CD4-positive, alpha-beta memory T cell (primary cell): ENCODE data around the gene AKAP6. TPM values are rescaled to one million over a fixed set of nuclear protein-coding genes. Genes with fewer than 3 reads are reported as not detected.

Experiments
- CTCF ChIA-PET: fragments of 350-600 bp; sonication (Branson Sonifier 250); formaldehyde crosslinking; loops from one replicate; lab custom pipeline; 2021; ENCODE audit warnings: inconsistent platforms; ENCODE audit not compliant: partially characterized antibody; lab: Charles Lee
- POLR2A ChIA-PET: fragments of 350-600 bp; sonication (Branson Sonifier 250); formaldehyde crosslinking; loops from one replicate; lab custom pipeline; 2021; ENCODE audit not compliant: partially characterized antibody; lab: Charles Lee
- DNase-seq, 5 donors: peaks; one replicate each; pipeline versions ENCODE4 v3.0.0 to v3.0.0-alpha.2; 2020 to 2022; ENCODE audit warnings: mixed read lengths in 1 of 5
- H3K27ac ChIP-seq: one replicate; pipeline ENCODE4 v1.7.0; 2013; ENCODE audit warnings: low read depth, low read length
- H3K27me3 ChIP-seq: 2 replicates; pipeline ENCODE4 v1.7.0; 2013; ENCODE audit warnings: mild to moderate bottlenecking, low read length, moderate library complexity; ENCODE audit not compliant: insufficient read depth
- H3K36me3 ChIP-seq: 2 replicates; pipeline ENCODE4 v1.7.0; 2013; ENCODE audit warnings: mild to moderate bottlenecking, low read length, moderate library complexity; ENCODE audit not compliant: insufficient read depth
- H3K4me1 ChIP-seq: 2 replicates; pipeline ENCODE4 v1.7.0; 2013; ENCODE audit warnings: mild to moderate bottlenecking, low read length, moderate library complexity; ENCODE audit not compliant: insufficient read depth
- H3K4me3 ChIP-seq, 2 donors: one replicate each; pipeline ENCODE4 v1.7.0; 2013; ENCODE audit warnings: low read length in 2 of 2, mild to moderate bottlenecking in 1 of 2
- H3K9me3 ChIP-seq, 2 donors: one replicate each; pipeline ENCODE4 v1.7.0; 2013; ENCODE audit warnings: low read length in 2 of 2, control low read depth in 1 of 2; ENCODE audit not compliant: control insufficient read depth in 1 of 2
- H3K27ac Mint-ChIP-seq, 7 donors: one replicate each; pipeline ENCODE4 v1.8.0; 2020 to 2021; ENCODE audit warnings: mixed read lengths in 7 of 7, mild to moderate bottlenecking in 6 of 7, inconsistent platforms in 3 of 7, moderate library complexity in 3 of 7
- H3K27me3 Mint-ChIP-seq, 2 donors: one replicate each; pipeline ENCODE4 v1.8.0; 2020 to 2021; ENCODE audit warnings: mixed read lengths in 2 of 2
- H3K36me3 Mint-ChIP-seq, 2 donors: one replicate each; pipeline ENCODE4 v1.8.0; 2020 to 2021; ENCODE audit warnings: mixed read lengths in 2 of 2, inconsistent platforms in 1 of 2, mild to moderate bottlenecking in 1 of 2
- H3K4me1 Mint-ChIP-seq, 4 donors: one replicate each; pipeline ENCODE4 v1.8.0; 2020 to 2021; ENCODE audit warnings: mixed read lengths in 4 of 4, mild to moderate bottlenecking in 1 of 4
- H3K4me3 Mint-ChIP-seq, 8 donors: one replicate each; pipeline ENCODE4 v1.8.0; 2020 to 2021; ENCODE audit warnings: mixed read lengths in 8 of 8, mild to moderate bottlenecking in 7 of 8, moderate library complexity in 6 of 8, inconsistent platforms in 3 of 8
- H3K9me3 Mint-ChIP-seq, 8 donors: one replicate each; pipeline ENCODE4 v1.8.0; 2020 to 2021; ENCODE audit warnings: mixed read lengths in 8 of 8, mild to moderate bottlenecking in 5 of 8, inconsistent platforms in 3 of 8, moderate library complexity in 1 of 8
- intact Hi-C: fragments of 100-400 bp; cut with micrococcal nuclease; formaldehyde crosslinking; loops from one replicate; pipeline ENCODE4 v1.15.1; 2023
- polyA plus RNA-seq, 2 donors: library from polyadenylated mRNA; unstranded; fragments of 300-500 nt; fragmentation: Illumina TruSeq; gene quantifications; one replicate each; pipeline ENCODE4 v1.2.3, GENCODE V29; 2021
- total RNA-seq, 2 experiments: library from RNA; stranded (reverse); gene quantifications; one replicate each; pipeline ENCODE4 v1.2.3, GENCODE V29; 2021

The AKAP6 gene
- total and polyA plus RNA-seq, 4 experiments from 2014 or later: 0.98 to 4.4 (median 3.7) TPM; not detected in 1

DNA sequence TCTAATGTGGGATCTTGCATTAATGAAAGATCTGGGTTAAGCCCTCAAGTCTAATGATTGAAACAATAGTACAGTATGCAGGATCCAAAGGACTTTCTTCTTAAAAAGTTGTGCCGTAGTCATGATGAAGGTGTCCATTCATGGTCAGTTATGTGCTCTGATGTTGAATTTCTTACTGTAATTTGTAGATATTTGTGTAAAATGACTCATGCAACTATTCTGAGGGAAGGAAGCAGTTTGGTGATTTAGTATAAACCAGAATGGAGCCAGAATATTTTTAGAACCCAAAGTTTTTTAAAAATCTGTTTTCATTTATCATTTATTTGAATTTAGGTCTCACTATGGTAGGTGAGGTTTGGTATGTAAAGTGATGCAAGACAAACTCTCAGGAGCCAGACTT lies 151.2 kb downstream of the AKAP6 start:
- H3K9me3 ChIP-seq: no peaks in the 10 kb centered on the region
- POLR2A ChIA-PET: no interaction called here
- Mint-ChIP-seq H3K27me3 (no peaks in the 10 kb centered on the region), H3K36me3 (no peaks in the 10 kb centered on the region), H3K9me3 (peaks cover 0 to 2% (median 0%) of the 10 kb centered on the region in 8 donors), H3K4me3 (no peak overlapping the region), H3K27ac (no peak overlapping the region), H3K4me1 (no peaks in the 10 kb centered on the region)
- no peak overlapping the region for H3K27ac ChIP-seq
- intact Hi-C loops: no loop called here
- no peak overlapping the region for H3K4me3 ChIP-seq
- CTCF ChIA-PET: no interaction called here
- DNase-seq: no peak
- H3K36me3 ChIP-seq: no peaks in the 10 kb centered on the region
- no peaks in the 10 kb centered on the region for H3K27me3 ChIP-seq
- H3K4me1 ChIP-seq: no peaks in the 10 kb centered on the region

DNA sequence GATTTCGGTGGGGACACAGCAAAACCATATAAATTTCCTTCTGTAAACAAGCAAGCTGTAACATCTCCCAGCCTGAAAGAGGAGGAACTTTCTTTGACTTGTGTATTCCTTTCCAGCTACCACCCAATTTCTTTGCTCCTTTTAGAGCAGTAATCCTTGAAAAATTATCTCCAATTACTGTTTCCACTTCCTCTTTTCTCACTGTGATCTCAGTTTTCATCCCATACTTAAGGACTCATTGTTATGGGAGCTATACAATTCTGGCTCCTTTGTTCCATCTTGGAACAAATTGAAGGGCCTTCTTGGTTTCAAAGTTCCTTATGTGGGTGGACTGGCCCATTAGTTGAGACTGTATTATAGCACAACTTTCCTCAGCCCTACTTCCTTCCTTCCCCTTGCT lies 152.6 kb downstream of the AKAP6 start:
- POLR2A ChIA-PET: no interaction called here
- Mint-ChIP-seq H3K4me3 (no peak overlapping the region), H3K27me3 (no peaks in the 10 kb centered on the region), H3K27ac (no peak overlapping the region), H3K9me3 (peaks cover 0 to 4% (median 1%) of the 10 kb centered on the region in 8 donors), H3K36me3 (no peaks in the 10 kb centered on the region), H3K4me1 (no peaks in the 10 kb centered on the region)
- Histone ChIP-seq H3K36me3 (no peaks in the 10 kb centered on the region), H3K27me3 (no peaks in the 10 kb centered on the region), H3K4me1 (no peaks in the 10 kb centered on the region), H3K4me3 (no peak overlapping the region), H3K27ac (no peak overlapping the region), H3K9me3 (no peaks in the 10 kb centered on the region)
- intact Hi-C loops: no loop called here
- no peak for DNase-seq
- CTCF ChIA-PET: interaction anchor here (1.1 kb wide), 1 partner anchor 20 kb away, joined by 3 read pairs; no protein-coding TSS in a partner anchor

DNA sequence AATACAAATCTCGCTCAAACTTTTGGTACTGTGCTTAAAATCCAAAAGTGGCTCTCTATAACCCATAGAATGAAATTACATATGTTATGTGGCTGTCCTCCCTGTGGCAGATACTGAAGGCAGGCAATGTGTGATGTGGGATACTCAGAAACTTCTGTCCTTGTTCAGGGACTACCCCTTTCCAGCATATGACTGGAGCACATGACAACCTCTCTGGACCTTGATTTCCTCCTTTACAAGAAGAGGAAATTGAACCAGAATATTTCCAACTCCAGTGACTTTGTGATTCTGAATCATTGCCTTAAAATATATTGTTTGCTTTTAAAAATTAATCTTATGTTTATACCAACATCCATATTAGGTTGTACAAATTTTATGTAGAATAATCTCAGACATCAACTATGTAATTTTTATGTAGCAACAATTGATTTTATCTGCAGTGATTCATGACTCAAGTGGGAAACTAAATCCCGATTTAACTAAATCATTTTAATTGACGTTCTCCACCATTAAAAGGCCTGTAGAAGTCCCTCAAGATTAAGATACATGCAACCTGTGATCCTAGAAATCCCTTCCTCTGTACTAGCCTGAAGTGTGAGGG lies 162.4 kb downstream of the AKAP6 start:
- H3K27ac ChIP-seq: no peak overlapping the region
- no peaks in the 10 kb centered on the region for H3K27me3 Mint-ChIP-seq
- H3K4me3 ChIP-seq: no peak overlapping the region
- POLR2A ChIA-PET: no interaction called here
- no peaks in the 10 kb centered on the region for H3K27me3 ChIP-seq
- no peak overlapping the region for H3K27ac Mint-ChIP-seq
- H3K36me3 Mint-ChIP-seq: no peaks in the 10 kb centered on the region
- no peaks in the 10 kb centered on the region for H3K4me1 Mint-ChIP-seq
- intact Hi-C loops: no loop called here
- no peak overlapping the region for H3K4me3 Mint-ChIP-seq
- no peak for DNase-seq
- H3K4me1 ChIP-seq: no peaks in the 10 kb centered on the region
- peaks cover 0 to 3% (median 0%) of the 10 kb centered on the region in 8 donors for H3K9me3 Mint-ChIP-seq
- H3K9me3 ChIP-seq: no peaks in the 10 kb centered on the region
- H3K36me3 ChIP-seq: no peaks in the 10 kb centered on the region
- CTCF ChIA-PET: no interaction called here

DNA sequence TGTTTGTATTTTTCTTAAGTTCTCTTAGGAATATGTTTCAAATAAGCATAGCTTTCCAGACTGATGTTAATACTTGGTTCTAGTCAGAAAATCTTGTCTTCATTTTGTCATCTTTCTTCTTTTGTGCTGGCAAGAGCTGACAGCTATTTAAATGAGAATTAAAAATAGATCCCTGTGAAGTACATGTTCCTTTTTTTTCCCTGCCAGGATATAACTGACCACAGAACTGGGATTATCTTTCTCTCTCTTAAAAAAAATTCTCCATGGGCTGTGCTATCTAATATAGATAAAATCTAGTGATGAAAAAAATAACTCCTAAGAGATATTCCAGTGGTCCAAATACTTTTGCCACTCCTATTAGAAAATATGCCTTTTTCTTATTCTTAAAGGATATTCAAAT lies 163.4 kb downstream of the AKAP6 start:
- H3K27me3 ChIP-seq: no peaks in the 10 kb centered on the region
- no peak overlapping the region for H3K27ac ChIP-seq
- POLR2A ChIA-PET: no interaction called here
- intact Hi-C loops: no loop called here
- Mint-ChIP-seq H3K4me3 (no peak overlapping the region), H3K36me3 (no peaks in the 10 kb centered on the region), H3K4me1 (no peaks in the 10 kb centered on the region), H3K9me3 (peaks cover 0 to 2% (median 0%) of the 10 kb centered on the region in 8 donors), H3K27me3 (no peaks in the 10 kb centered on the region), H3K27ac (no peak overlapping the region)
- no peak for DNase-seq
- CTCF ChIA-PET: no interaction called here
- no peak overlapping the region for H3K4me3 ChIP-seq
- no peaks in the 10 kb centered on the region for H3K9me3 ChIP-seq
- no peaks in the 10 kb centered on the region for H3K36me3 ChIP-seq
- H3K4me1 ChIP-seq: no peaks in the 10 kb centered on the region

DNA sequence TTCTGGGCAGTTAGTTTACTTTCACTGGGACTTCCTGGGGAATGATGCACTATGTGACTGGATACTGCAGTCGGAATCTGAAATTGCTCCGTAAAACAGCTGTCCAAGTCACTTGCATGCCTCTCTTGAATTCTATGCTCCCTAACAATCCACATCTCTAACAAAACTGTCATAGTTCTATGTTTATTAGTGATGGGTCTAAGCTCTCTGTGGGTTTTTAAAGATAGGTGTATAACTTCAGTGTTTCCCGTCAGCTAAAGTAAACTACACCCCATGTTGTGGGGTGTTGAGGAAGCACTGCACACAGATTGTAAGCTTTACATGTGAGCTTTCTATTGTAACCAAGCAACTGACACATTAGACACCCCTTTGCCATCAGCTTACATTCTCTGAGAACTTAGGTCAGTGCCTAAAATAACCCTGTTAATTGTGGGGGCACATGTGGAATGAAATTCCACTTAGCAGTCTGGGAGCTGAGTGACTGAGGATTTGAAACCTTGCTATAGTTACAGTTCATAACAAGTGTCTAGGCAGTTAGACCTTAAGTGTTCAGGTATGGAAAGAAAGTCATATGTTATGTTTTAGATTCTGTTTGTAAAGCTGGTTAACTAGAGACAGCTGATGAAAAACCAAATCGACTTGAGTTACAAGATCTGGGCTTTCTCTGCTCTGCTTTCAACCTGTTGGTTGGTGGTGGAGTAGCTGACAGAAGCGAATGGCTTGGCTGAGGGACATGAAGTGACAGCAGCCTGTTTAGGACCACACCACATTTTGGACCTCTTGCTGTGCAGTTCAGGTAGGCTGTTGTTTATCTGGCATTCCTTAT lies 165.7 kb downstream of the AKAP6 start:
- H3K9me3 Mint-ChIP-seq: peaks cover 0 to 2% (median 0%) of the 10 kb centered on the region in 8 donors
- H3K9me3 ChIP-seq: no peaks in the 10 kb centered on the region
- POLR2A ChIA-PET: no interaction called here
- H3K27me3 ChIP-seq: no peaks in the 10 kb centered on the region
- H3K27me3 Mint-ChIP-seq: no peaks in the 10 kb centered on the region
- H3K4me1 Mint-ChIP-seq: no peaks in the 10 kb centered on the region
- intact Hi-C loops: no loop called here
- H3K27ac Mint-ChIP-seq: no peak overlapping the region
- H3K4me3 Mint-ChIP-seq: no peak overlapping the region
- no peak overlapping the region for H3K27ac ChIP-seq
- no peak overlapping the region for H3K4me3 ChIP-seq
- CTCF ChIA-PET: no interaction called here
- no peaks in the 10 kb centered on the region for H3K36me3 ChIP-seq
- H3K36me3 Mint-ChIP-seq: no peaks in the 10 kb centered on the region
- DNase-seq: no peak
- no peaks in the 10 kb centered on the region for H3K4me1 ChIP-seq

DNA sequence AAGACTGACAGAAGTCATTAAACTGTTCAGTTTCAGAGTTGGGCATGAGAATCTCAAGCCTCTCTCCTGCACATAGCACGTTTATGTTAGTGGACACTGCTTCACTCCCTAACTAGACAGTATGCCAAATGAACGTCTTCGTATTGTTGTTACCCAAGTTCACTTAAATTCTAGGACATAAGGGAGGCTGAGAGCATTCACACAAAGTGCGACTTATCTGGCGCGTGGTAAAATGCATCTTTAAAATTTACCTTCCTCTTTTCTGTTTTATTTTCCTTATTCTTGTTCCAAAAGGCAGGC lies 166.3 kb downstream of the AKAP6 start:
- Histone ChIP-seq H3K27me3 (no peaks in the 10 kb centered on the region), H3K36me3 (no peaks in the 10 kb centered on the region), H3K27ac (no peak overlapping the region), H3K4me3 (no peak overlapping the region), H3K4me1 (no peaks in the 10 kb centered on the region), H3K9me3 (no peaks in the 10 kb centered on the region)
- DNase-seq: no peak
- H3K9me3 Mint-ChIP-seq: peaks cover 0 to 2% (median 0%) of the 10 kb centered on the region in 8 donors
- intact Hi-C loops: no loop called here
- ChIA-PET POLR2A (no interaction called here), CTCF (no interaction called here)
- no peak overlapping the region for H3K4me3 Mint-ChIP-seq
- H3K27me3 Mint-ChIP-seq: no peaks in the 10 kb centered on the region
- H3K27ac Mint-ChIP-seq: no peak overlapping the region
- H3K4me1 Mint-ChIP-seq: no peaks in the 10 kb centered on the region
- no peaks in the 10 kb centered on the region for H3K36me3 Mint-ChIP-seq

DNA sequence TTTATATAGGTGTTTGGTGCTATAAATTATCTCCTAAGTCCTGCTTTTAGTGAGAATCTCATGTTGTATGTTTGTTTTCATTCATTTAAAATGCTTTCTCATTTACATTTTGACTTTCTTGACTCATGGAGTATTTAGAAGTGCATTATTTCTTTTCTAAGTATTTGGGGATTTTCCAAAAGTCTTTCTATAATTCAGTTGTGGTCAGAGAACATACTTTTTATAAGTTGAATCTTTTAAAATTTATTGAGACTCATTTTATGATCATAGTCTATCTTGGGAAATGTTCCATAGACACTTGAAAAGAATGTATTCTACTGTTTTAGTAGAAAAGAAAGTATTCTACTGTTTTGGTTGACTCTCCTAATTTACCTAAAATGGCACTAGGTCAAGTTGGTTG lies 168.2 kb downstream of the AKAP6 start:
- ChIA-PET POLR2A (no interaction called here), CTCF (no interaction called here)
- Histone ChIP-seq H3K27ac (no peak overlapping the region), H3K4me3 (no peak overlapping the region), H3K27me3 (no peaks in the 10 kb centered on the region), H3K36me3 (no peaks in the 10 kb centered on the region), H3K9me3 (no peaks in the 10 kb centered on the region), H3K4me1 (no peaks in the 10 kb centered on the region)
- Mint-ChIP-seq H3K27me3 (no peaks in the 10 kb centered on the region), H3K4me1 (no peaks in the 10 kb centered on the region), H3K36me3 (no peaks in the 10 kb centered on the region), H3K9me3 (no peaks in the 10 kb centered on the region), H3K27ac (no peak overlapping the region), H3K4me3 (no peak overlapping the region)
- intact Hi-C loops: no loop called here
- DNase-seq: no peak
